SK-N-SH (cell line): ENCODE measurements around the gene FHOD3. TPM values are rescaled to one million over a fixed set of nuclear protein-coding genes. Genes with fewer than 3 reads are reported as not detected.

ENCODE experiments used
- CTCF ChIA-PET: fragments of 300-600, 350-600 bp; formaldehyde crosslinking; extraction: SDS; loops from one replicate; lab custom pipeline; 2021; lab: Yijun Ruan, JAX
- POLR2A ChIA-PET: fragments of 350-600 bp; sonication (Branson Sonifier 250); formaldehyde crosslinking; extraction: SDS; loops from one replicate; lab custom pipeline; 2020; ENCODE audit warnings: antibody characterized with exemption, inconsistent platforms; lab: Yijun Ruan, JAX
- DNase-seq: peaks from one replicate; pipeline ENCODE4 v3.0.0; 2012
- H2AFZ ChIP-seq: fragments of 200-600 bp; sonication (generic); 2 replicates; pipeline ENCODE4 v1.8.1; 2016; ENCODE audit warnings: antibody characterized with exemption, mild to moderate bottlenecking, low read depth
- H3F3A ChIP-seq: fragments of 200-600 bp; sonication (generic); replicated peaks from 2 replicates; pipeline ENCODE3; 2016; ENCODE audit warnings: antibody characterized with exemption, mild to moderate bottlenecking; ENCODE audit not compliant: insufficient read depth
- H3K27ac ChIP-seq, 2 experiments: fragments of 200-500 bp in 1 of 2; fragments of 200-600 bp in 1 of 2; sonication (Bioruptor generic) in 1 of 2; sonication (generic), shearing (Covaris generic) in 1 of 2; 2 replicates each; pipeline versions ENCODE4 v1.5.1 to v1.6.1; 2014 to 2016; ENCODE audit warnings: low read depth in 2 of 2, inconsistent platforms in 1 of 2, low read length in 1 of 2, mild to moderate bottlenecking in 1 of 2, mixed read lengths in 1 of 2
- H3K27me3 ChIP-seq: fragments of 200-600 bp; sonication (generic), shearing (Covaris generic); 2 replicates; pipeline ENCODE4 v1.6.1; 2016; ENCODE audit warnings: mixed run types; ENCODE audit not compliant: insufficient read depth
- H3K36me3 ChIP-seq, 2 experiments: fragments of 200-500 bp in 1 of 2; fragments of 200-600 bp in 1 of 2; sonication (Bioruptor generic) in 1 of 2; sonication (generic) in 1 of 2; replicated peaks in 1 of 2; 2 replicates each; pipeline versions ENCODE3 to v1.5.1; 2014 to 2016; ENCODE audit warnings: low read length in 1 of 2, mild to moderate bottlenecking in 1 of 2; ENCODE audit not compliant: insufficient read depth in 2 of 2, control insufficient read depth in 1 of 2
- H3K4me1 ChIP-seq, 2 experiments: fragments of 200-500 bp in 1 of 2; fragments of 200-600 bp in 1 of 2; sonication (Bioruptor generic) in 1 of 2; sonication (generic), shearing (Covaris generic) in 1 of 2; 2 replicates each; pipeline versions ENCODE4 v1.5.1 to v1.6.1; 2014 to 2016; ENCODE audit warnings: low read depth in 1 of 2, low read length in 1 of 2, mixed run types in 1 of 2; ENCODE audit not compliant: insufficient read depth in 2 of 2, control insufficient read depth in 1 of 2
- H3K4me2 ChIP-seq: fragments of 200-600 bp; sonication (generic), shearing (Covaris generic); 2 replicates; pipeline ENCODE4 v1.6.1; 2017; ENCODE audit warnings: mixed run types
- H3K4me3 ChIP-seq, 2 experiments: fragments of 200-500 bp in 1 of 2; fragments of 200-600 bp in 1 of 2; sonication (Bioruptor generic) in 1 of 2; sonication (generic), shearing (Covaris generic) in 1 of 2; 2 replicates each; pipeline versions ENCODE4 v1.5.1 to v1.8.1; 2014 to 2016; ENCODE audit warnings: low read depth in 2 of 2, inconsistent platforms in 1 of 2, low read length in 1 of 2, mild to moderate bottlenecking in 1 of 2, mixed read lengths in 1 of 2, moderate library complexity in 1 of 2
- H3K79me2 ChIP-seq: fragments of 200-600 bp; sonication (generic); 2 replicates; pipeline ENCODE4 v1.8.1; 2017; ENCODE audit warnings: mild to moderate bottlenecking; ENCODE audit not compliant: insufficient read depth
- H3K9ac ChIP-seq: fragments of 200-600 bp; sonication (generic); 2 replicates; pipeline ENCODE4 v1.6.1; 2017; ENCODE audit warnings: mixed run types
- H3K9me2 ChIP-seq: fragments of 200-600 bp; sonication (generic); 2 replicates; pipeline ENCODE4 v1.6.1; 2017; ENCODE audit warnings: mixed run types
- H3K9me3 ChIP-seq: fragments of 200-600 bp; sonication (generic); 2 replicates; pipeline ENCODE4 v1.6.1; 2017; ENCODE audit warnings: mixed run types, mild to moderate bottlenecking, moderate library complexity
- H4K20me1 ChIP-seq: fragments of 200-600 bp; sonication (generic); 2 replicates; pipeline ENCODE4 v1.6.1; 2017; ENCODE audit warnings: mild to moderate bottlenecking, mixed run types; ENCODE audit not compliant: insufficient read depth
- CTCF ChIP-seq: fragments of 200-600 bp; sonication (generic); IDR thresholded peaks from 2 replicates; pipeline ENCODE4 v1.6.1; 2017; ENCODE audit warnings: antibody characterized with exemption, mild to moderate bottlenecking, moderate library complexity
- ELF1 ChIP-seq: IDR thresholded peaks from 2 replicates; pipeline ENCODE4 v1.4.0; 2012
- EP300 ChIP-seq, 2 experiments: IDR thresholded peaks; 2 replicates each; pipeline versions ENCODE4 v1.4.0 to v1.6.1; 2012; ENCODE audit warnings: borderline replicate concordance in 1 of 2, low read depth in 1 of 2, low read length in 1 of 2
- EZH2phosphoT487 ChIP-seq: fragments of 200-600 bp; sonication (generic); IDR thresholded peaks from 2 replicates; pipeline ENCODE4 v1.6.1; 2017; ENCODE audit warnings: low read depth, mixed run types, mild to moderate bottlenecking, antibody characterized with exemption, moderate library complexity, borderline replicate concordance
- FOSL2 ChIP-seq: IDR thresholded peaks from 2 replicates; pipeline ENCODE4 v1.4.0; 2012; ENCODE audit warnings: low read depth, mild to moderate bottlenecking, moderate library complexity, borderline replicate concordance
- FOXJ3 ChIP-seq: sonication (generic); formaldehyde crosslinking; IDR thresholded peaks from 2 replicates; pipeline ENCODE4 v1.5.1; 2020; ENCODE audit warnings: mild to moderate bottlenecking, missing genetic modification reagents
- FOXM1 ChIP-seq: IDR thresholded peaks from 2 replicates; pipeline ENCODE4 v1.4.0; 2012; ENCODE audit warnings: low read depth, mild to moderate bottlenecking
- GABPA ChIP-seq: IDR thresholded peaks from 2 replicates; pipeline ENCODE4 v1.4.0; 2012; ENCODE audit warnings: low read depth, mild to moderate bottlenecking
- GATA2 ChIP-seq: sonication (generic); formaldehyde crosslinking; IDR thresholded peaks from 2 replicates; pipeline ENCODE4 v1.5.0; 2020; ENCODE audit warnings: mild to moderate bottlenecking, missing genetic modification reagents
- IRF3 ChIP-seq: fragments of 150-350 bp; IDR thresholded peaks from 2 replicates; pipeline ENCODE4 v1.6.1; 2016; ENCODE audit warnings: mild to moderate bottlenecking, low read depth, low read length
- MAX ChIP-seq: IDR thresholded peaks from 2 replicates; pipeline ENCODE4 v1.4.0; 2012; ENCODE audit warnings: low read depth
- MEF2A ChIP-seq: IDR thresholded peaks from 2 replicates; pipeline ENCODE4 v1.4.0; 2012; ENCODE audit warnings: low read depth, borderline replicate concordance
- NFIC ChIP-seq: IDR thresholded peaks from 2 replicates; pipeline ENCODE4 v1.4.0; 2012; ENCODE audit warnings: borderline replicate concordance
- PBX3 ChIP-seq: IDR thresholded peaks from 2 replicates; pipeline ENCODE4; 2012
- POLR2AphosphoS5 ChIP-seq: IDR thresholded peaks from 2 replicates; pipeline ENCODE4 v1.6.1; 2012; ENCODE audit warnings: low read depth, low read length
- RCOR1 ChIP-seq: fragments of 150-350 bp; IDR thresholded peaks from 2 replicates; pipeline ENCODE4 v1.6.1; 2017; ENCODE audit warnings: antibody characterized with exemption, low read length
- SIN3A ChIP-seq: IDR thresholded peaks from 2 replicates; pipeline ENCODE4 v1.6.1; 2012; ENCODE audit warnings: low read depth, mild to moderate bottlenecking, low read length, moderate library complexity, borderline replicate concordance
- SMC3 ChIP-seq: IDR thresholded peaks from 2 replicates; pipeline ENCODE4 v1.6.1; 2012; ENCODE audit warnings: low read depth, low read length, improper control_type of control experiment
- TEAD4 ChIP-seq: IDR thresholded peaks from 2 replicates; pipeline ENCODE4 v1.4.0; 2012; ENCODE audit warnings: mild to moderate bottlenecking, borderline replicate concordance; ENCODE audit not compliant: insufficient read depth
- YY1 ChIP-seq: IDR thresholded peaks from 2 replicates; pipeline ENCODE4 v1.4.0; 2012; ENCODE audit warnings: low read depth, mild to moderate bottlenecking
- WGBS: methylation state at CpG from one replicate; pipeline ENCODE4 v1.1.6; 2017; ENCODE audit warnings: low lambda C conversion rate; 5-methylcytosine and 5-hydroxymethylcytosine counted together
- polyA plus RNA-seq, 3 experiments: library from polyadenylated mRNA; depleted of rRNA; stranded (reverse); fragments of >200 nt; gene quantifications; 2 replicates each; pipeline ENCODE4 v1.2.3, GENCODE V29; 2012
- TF ChIP-seq, protein P1 (sequence below): IDR thresholded peaks from 2 replicates; pipeline ENCODE4 v1.4.0; 2012; ENCODE audit warnings: low read depth, borderline replicate concordance

Gene FHOD3
- polyA plus RNA-seq, 1 of the 3 experiments (the other 2 are of a cell fraction), result 10.9 TPM

GRCh38 chr18:36459786-36460185 is 162.3 kb downstream of the FHOD3 start:
- Histone ChIP-seq H3K9me3 (no peaks in the 10 kb centered on the region), H3K4me1 (peaks cover 0 to 8% of the 10 kb centered on the region in 2 experiments; a peak in 1 of 4 replicates), H3K36me3 (no peaks in the 10 kb centered on the region), H3K9me2 (no peaks in the 10 kb centered on the region), H4K20me1 (no peaks in the 10 kb centered on the region), H3K27ac (no peak overlapping the region), H3K79me2 (no peaks in the 10 kb centered on the region), H3F3A (no peaks in the 10 kb centered on the region), H3K4me2 (no peak overlapping the region), H2AFZ (no peak overlapping the region), H3K27me3 (no peaks in the 10 kb centered on the region), H3K9ac (no peak overlapping the region), H3K4me3 (no peak overlapping the region)
- 37% methylated on average over 3 of the region's 3 CpGs for WGBS
- no peak for DNase-seq
- POLR2A ChIA-PET, result no interaction called here
- CTCF ChIA-PET, result interaction anchor here (0.7 kb wide), 1 partner anchor 12 kb away, joined by 3 read pairs; no protein-coding TSS in a partner anchor
- no peak for TF ChIP-seq FOSL2
- TF ChIP-seq SIN3A, result no peak
- TF ChIP-seq, protein P1, sequence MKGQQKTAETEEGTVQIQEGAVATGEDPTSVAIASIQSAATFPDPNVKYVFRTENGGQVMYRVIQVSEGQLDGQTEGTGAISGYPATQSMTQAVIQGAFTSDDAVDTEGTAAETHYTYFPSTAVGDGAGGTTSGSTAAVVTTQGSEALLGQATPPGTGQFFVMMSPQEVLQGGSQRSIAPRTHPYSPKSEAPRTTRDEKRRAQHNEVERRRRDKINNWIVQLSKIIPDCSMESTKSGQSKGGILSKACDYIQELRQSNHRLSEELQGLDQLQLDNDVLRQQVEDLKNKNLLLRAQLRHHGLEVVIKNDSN, result no peak
- no peak for TF ChIP-seq PBX3
- no peak for TF ChIP-seq ELF1
- no peak for TF ChIP-seq EZH2phosphoT487
- TF ChIP-seq GATA2 (CRISPR knock-in tag), result no peak
- TF ChIP-seq MAX, result no peak

GRCh38 chr18:36460324-36460850 is 162.9 kb downstream of the FHOD3 start:
- CTCF ChIA-PET, result no interaction called here
- Histone ChIP-seq H3K27ac (no peak overlapping the region), H3K4me2 (no peak overlapping the region), H3K79me2 (no peaks in the 10 kb centered on the region), H4K20me1 (no peaks in the 10 kb centered on the region), H3K27me3 (no peaks in the 10 kb centered on the region), H2AFZ (no peak overlapping the region), H3K9ac (no peak overlapping the region), H3K4me1 (peaks cover 0 to 4% of the 10 kb centered on the region in 2 experiments; a peak in 1 of 4 replicates), H3K4me3 (no peak overlapping the region), H3F3A (no peaks in the 10 kb centered on the region), H3K36me3 (no peaks in the 10 kb centered on the region), H3K9me2 (no peaks in the 10 kb centered on the region), H3K9me3 (no peaks in the 10 kb centered on the region)
- DNase-seq, result no peak
- POLR2A ChIA-PET, result no interaction called here
- 80% methylated on average over 2 of the region's 2 CpGs for WGBS
- TF ChIP-seq PBX3 (no peak), FOXJ3 (CRISPR knock-in tag) (no peak), SMC3 (no peak), MEF2A (no peak), POLR2AphosphoS5 (no peak), NFIC (no peak), SIN3A (no peak), GABPA (no peak), ELF1 (no peak), FOSL2 (no peak), FOXM1 (no peak), YY1 (no peak), CTCF (no peak), TEAD4 (no peak), IRF3 (no peak), RCOR1 (no peak), EP300 (IDR thresholded peaks at IDR 0.05; ENCODE audit: borderline replicate concordance in 1 of 2, low read depth in 1 of 2, low read length in 1 of 2) (no peak)
